ENCODE measurements around the gene FAF2.
"Not testable (repeated sequence)": the region's sequence is repeated elsewhere in the genome, so short reads cannot be mapped to it uniquely, and the experiment has no call there.

FAF2 gene

DNA sequence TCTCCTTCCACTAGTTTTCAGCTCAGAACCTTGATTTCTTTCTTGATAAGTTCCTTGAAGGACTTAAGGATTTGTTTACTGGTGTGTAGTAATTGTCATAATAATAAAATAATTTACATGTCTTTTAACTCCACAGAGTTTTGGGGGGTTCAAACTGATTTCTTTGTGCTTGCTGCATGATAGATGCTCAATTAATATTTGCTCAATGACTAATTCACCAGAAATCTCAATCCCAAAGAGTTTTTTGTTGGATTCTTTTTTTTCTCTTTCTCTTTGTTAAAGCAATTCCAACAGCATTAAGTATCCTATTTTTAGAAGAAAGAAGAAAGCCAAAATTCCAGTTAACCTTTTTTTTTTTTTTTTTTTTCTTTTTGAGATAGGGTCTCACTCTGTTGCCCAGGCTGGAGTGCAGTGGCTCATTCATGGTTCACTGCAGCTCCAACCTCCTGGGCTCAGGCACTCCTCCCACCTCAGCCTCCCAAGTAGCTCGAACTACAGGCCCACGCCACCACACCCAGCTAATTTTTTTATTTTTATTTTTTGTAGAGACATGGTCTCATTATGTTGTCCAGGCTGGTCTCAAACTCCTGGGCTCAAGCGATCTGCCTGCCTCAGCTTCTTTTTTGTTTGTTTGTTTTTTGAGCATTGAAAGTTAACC lies 10.8 kb downstream of the FAF2 start:
- H3K27me3 Mint-ChIP-seq, result no peaks in the 10 kb centered on the region

DNA sequence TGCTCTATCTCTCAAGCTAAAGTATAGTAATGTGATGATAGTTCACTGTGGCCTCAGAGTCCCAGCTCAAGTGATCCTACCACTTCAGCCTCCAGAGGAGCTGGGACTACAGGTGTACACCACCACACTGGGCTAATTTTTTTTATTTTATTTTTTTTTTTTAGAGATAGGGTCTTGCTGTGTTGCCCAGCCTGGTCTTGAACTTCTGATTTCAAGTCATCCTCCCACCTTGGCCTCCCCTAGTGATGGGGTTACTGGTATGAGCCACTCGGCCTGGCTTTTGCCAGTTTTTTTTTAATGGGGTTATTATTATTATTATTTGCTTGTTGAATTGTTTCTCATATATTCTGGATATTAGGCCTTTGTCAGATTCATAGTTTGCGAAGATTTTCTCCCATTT lies 13.2 kb downstream of the FAF2 start:
- no peaks in the 10 kb centered on the region for H3K27me3 Mint-ChIP-seq
- H3K4me3 Mint-ChIP-seq, result no peak overlapping the region
- DNase-seq (no peak), ATAC-seq (replicated peaks) (no peak)
- peaks cover 0 to 1% of the 10 kb centered on the region in 2 donors for H3K9me3 Mint-ChIP-seq
- peaks cover 13 to 48% of the 10 kb centered on the region in 2 donors for H3K4me1 Mint-ChIP-seq
- H3K27ac Mint-ChIP-seq, result no peak overlapping the region
- peaks cover 16 to 32% of the 10 kb centered on the region in 2 donors for H3K36me3 Mint-ChIP-seq

More for the DNA sequence above, 10.8 kb downstream of the FAF2 start:
- Mint-ChIP-seq H3K36me3 (peaks cover 17 to 31% of the 10 kb centered on the region in 2 donors), H3K9me3 (peaks cover 0 to 1% of the 10 kb centered on the region in 2 donors), H3K4me3 (no peak overlapping the region), H3K4me1 (peaks cover 15 to 48% of the 10 kb centered on the region in 2 donors), H3K27ac (no peak overlapping the region)
- ATAC-seq (replicated peaks) (no peak), DNase-seq (no peak)

GRCh38 chr5:176463113-176463764 lies 15.1 kb downstream of the FAF2 start:
- peaks cover 14 to 52% of the 10 kb centered on the region in 2 donors for H3K4me1 Mint-ChIP-seq
- peak overlapping the region; percentile 5 for H3K27ac Mint-ChIP-seq

GRCh38 chr5:176466245-176466871 lies 18.2 kb downstream of the FAF2 start:
- H3K4me1 Mint-ChIP-seq, result peaks cover 6 to 49% of the 10 kb centered on the region in 2 donors
- no peak for DNase-seq
- H3K36me3 Mint-ChIP-seq, result peaks cover 18 to 40% of the 10 kb centered on the region in 2 donors
- no peaks in the 10 kb centered on the region for H3K27me3 Mint-ChIP-seq
- no peak overlapping the region for H3K4me3 Mint-ChIP-seq
- ATAC-seq (replicated peaks), result no peak
- H3K9me3 Mint-ChIP-seq, result no peaks in the 10 kb centered on the region
- no peak overlapping the region for H3K27ac Mint-ChIP-seq

More at GRCh38 chr5:176463113-176463764, 15.1 kb downstream of the FAF2 start:
- no peak for ATAC-seq (replicated peaks)
- no peak overlapping the region for H3K4me3 Mint-ChIP-seq
- no peaks in the 10 kb centered on the region for H3K27me3 Mint-ChIP-seq
- H3K36me3 Mint-ChIP-seq, result peaks cover 25 to 48% of the 10 kb centered on the region in 2 donors
- H3K9me3 Mint-ChIP-seq, result peaks cover 0 to 1% of the 10 kb centered on the region in 2 donors
- no peak for DNase-seq

- Mint-ChIP-seq H3K27ac (no peak overlapping the region), H3K9me3 (peaks cover 2 to 3% of the 10 kb centered on the region in 2 donors), H3K4me1 (peaks cover 7 to 36% of the 10 kb centered on the region in 2 donors), H3K27me3 (no peaks in the 10 kb centered on the region), H3K4me3 (no peak overlapping the region), H3K36me3 (peaks cover 30 to 47% of the 10 kb centered on the region in 2 donors)
- no peak for ATAC-seq (replicated peaks)
- DNase-seq, result no peak
Observed at GRCh38 chr5:176469296-176469695, 21.1 kb downstream of the FAF2 start.

DNA sequence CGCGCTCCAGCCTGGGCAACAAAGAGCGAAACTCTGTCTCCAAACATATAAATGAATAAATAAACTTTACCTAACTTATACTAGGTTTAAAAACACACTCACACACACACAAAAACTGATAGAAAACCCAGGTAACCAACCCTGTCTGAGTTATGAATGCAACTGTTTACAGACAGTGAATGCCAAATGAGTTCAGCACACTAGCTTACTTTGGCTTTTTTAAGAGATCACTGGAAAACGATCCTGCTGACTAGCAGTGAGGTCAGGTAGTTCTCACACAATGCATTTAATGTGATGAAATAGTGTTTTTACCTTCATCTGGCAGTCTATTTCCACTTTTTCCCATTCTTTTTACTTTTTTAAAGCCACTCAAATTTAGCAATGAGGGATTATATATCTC lies 22.4 kb downstream of the FAF2 start:
- no peaks in the 10 kb centered on the region for H3K27me3 Mint-ChIP-seq
- DNase-seq, result no peak
- no peak overlapping the region for H3K4me3 Mint-ChIP-seq
- peaks cover 2 to 3% of the 10 kb centered on the region in 2 donors for H3K9me3 Mint-ChIP-seq
- no peak for ATAC-seq (replicated peaks)
- no peak overlapping the region for H3K27ac Mint-ChIP-seq
- peaks cover 32 to 51% of the 10 kb centered on the region in 2 donors for H3K36me3 Mint-ChIP-seq
- peaks cover 7 to 40% of the 10 kb centered on the region in 2 donors for H3K4me1 Mint-ChIP-seq

- Mint-ChIP-seq H3K27me3 (no peaks in the 10 kb centered on the region), H3K9me3 (peaks cover 2 to 3% of the 10 kb centered on the region in 2 donors), H3K4me3 (no peak overlapping the region), H3K27ac (no peak overlapping the region), H3K36me3 (peaks cover 34 to 55% of the 10 kb centered on the region in 2 donors), H3K4me1 (peaks cover 7 to 44% of the 10 kb centered on the region in 2 donors)
- ATAC-seq (replicated peaks) (no peak), DNase-seq (no peak)
Observed at GRCh38 chr5:176471098-176471497, 22.9 kb downstream of the FAF2 start.

GRCh38 chr5:176473335-176474006 lies 25.3 kb downstream of the FAF2 start:
- H3K27ac Mint-ChIP-seq, result no peak overlapping the region
- peaks cover 33 to 40% of the 10 kb centered on the region in 2 donors for H3K36me3 Mint-ChIP-seq
- DNase-seq (no peak), ATAC-seq (replicated peaks) (no peak)
- peaks cover 2 to 3% of the 10 kb centered on the region in 2 donors for H3K9me3 Mint-ChIP-seq
- H3K4me3 Mint-ChIP-seq, result no peak overlapping the region
- H3K27me3 Mint-ChIP-seq, result no peaks in the 10 kb centered on the region
- peaks cover 6 to 33% of the 10 kb centered on the region in 2 donors for H3K4me1 Mint-ChIP-seq

DNA sequence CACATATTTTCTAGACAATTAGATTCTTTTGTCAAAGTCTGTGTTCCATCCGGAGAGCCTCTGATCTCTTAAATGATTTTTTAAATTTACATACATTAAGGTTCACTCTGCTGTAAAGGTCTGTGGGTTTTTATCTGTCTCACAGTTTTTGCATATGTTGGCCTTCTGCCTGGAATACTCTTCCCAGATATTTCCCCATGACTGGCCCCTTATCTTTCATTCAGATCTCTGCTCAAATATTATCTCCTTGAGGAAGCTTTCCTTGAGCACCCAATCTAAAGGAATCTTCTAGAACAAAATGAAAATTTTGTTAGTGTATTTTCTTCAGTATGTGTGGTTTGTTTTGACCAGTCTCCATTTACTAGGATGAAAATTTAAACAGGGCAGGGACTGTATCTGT lies 26.3 kb downstream of the FAF2 start:
- Mint-ChIP-seq H3K4me1 (peaks cover 6 to 32% of the 10 kb centered on the region in 2 donors), H3K36me3 (peaks cover 33 to 44% of the 10 kb centered on the region in 2 donors), H3K9me3 (peaks cover 2 to 3% of the 10 kb centered on the region in 2 donors), H3K27me3 (no peaks in the 10 kb centered on the region), H3K4me3 (no peak overlapping the region), H3K27ac (no peak overlapping the region)
- no peak for DNase-seq
- ATAC-seq (replicated peaks), result no peak

DNA sequence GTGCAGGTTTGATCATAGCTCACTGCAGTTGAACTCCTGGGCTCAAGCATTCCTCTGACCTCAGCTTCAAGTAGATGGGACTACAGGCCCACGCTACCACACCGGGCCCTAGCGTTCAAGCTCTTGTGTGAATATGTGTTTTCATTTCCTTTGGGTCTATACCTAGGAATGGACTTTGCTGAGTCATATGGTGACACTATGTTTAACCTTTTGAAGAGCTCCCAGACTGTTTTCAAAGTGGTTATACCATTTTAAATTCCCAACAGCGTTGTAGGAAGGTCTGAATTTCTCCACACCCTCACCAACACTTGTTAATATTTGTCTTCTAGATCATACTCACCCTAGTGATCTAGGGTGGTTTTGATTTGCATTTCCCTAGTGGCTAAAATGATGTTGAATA lies 33.5 kb downstream of the FAF2 start:
- H3K27me3 Mint-ChIP-seq, result no peaks in the 10 kb centered on the region
- DNase-seq, result no peak
- no peak overlapping the region for H3K27ac Mint-ChIP-seq
- peak; percentile 48 to 54 for ATAC-seq (replicated peaks)
- H3K9me3 Mint-ChIP-seq, result no peaks in the 10 kb centered on the region
- H3K4me1 Mint-ChIP-seq, result peaks cover 8 to 13% of the 10 kb centered on the region in 2 donors
- no peak overlapping the region for H3K4me3 Mint-ChIP-seq
- H3K36me3 Mint-ChIP-seq, result peaks cover 19 to 44% of the 10 kb centered on the region in 2 donors

GRCh38 chr5:176485176-176485575 lies 37.0 kb downstream of the FAF2 start:
- ATAC-seq (replicated peaks) (no peak), DNase-seq (no peak)
- Mint-ChIP-seq H3K27ac (no peak overlapping the region), H3K4me1 (peaks cover 13 to 17% of the 10 kb centered on the region in 2 donors), H3K36me3 (peaks cover 16 to 50% of the 10 kb centered on the region in 2 donors), H3K27me3 (no peaks in the 10 kb centered on the region), H3K4me3 (no peak overlapping the region), H3K9me3 (no peaks in the 10 kb centered on the region)

DNA sequence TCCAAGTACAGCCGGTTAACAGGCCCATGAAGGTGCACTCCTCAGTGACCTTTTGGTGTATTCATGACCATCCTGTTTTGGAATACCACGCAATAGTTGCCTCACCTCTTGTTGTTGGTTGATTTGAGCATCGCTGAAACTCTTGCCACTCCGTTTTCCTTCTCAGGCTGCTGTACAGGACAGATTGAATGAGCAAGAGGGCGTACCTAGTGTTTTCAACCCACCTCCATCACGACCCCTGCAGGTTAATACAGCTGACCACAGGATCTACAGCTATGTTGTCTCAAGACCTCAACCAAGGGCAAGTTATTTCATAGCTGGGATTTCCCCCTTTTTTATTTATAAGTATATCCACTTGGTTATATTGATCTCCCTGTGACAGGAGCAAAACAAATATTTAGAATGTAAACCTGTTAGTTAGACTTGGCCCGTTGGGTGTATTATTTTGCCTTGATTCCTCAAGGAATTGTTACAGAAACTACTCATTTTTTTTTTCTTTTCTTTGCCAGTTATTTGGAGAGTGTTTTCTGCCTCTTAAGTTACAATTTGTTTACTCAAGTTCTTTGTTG lies 38.1 kb downstream of the FAF2 start:
- DNase-seq, result no peak
- ATAC-seq (replicated peaks), result no peak
- H3K36me3 Mint-ChIP-seq, result peaks cover 16 to 50% of the 10 kb centered on the region in 2 donors
- peaks cover 13 to 17% of the 10 kb centered on the region in 2 donors for H3K4me1 Mint-ChIP-seq
- no peak overlapping the region for H3K4me3 Mint-ChIP-seq
- H3K27me3 Mint-ChIP-seq, result no peaks in the 10 kb centered on the region
- H3K27ac Mint-ChIP-seq, result no peak overlapping the region
- H3K9me3 Mint-ChIP-seq, result no peaks in the 10 kb centered on the region

DNA sequence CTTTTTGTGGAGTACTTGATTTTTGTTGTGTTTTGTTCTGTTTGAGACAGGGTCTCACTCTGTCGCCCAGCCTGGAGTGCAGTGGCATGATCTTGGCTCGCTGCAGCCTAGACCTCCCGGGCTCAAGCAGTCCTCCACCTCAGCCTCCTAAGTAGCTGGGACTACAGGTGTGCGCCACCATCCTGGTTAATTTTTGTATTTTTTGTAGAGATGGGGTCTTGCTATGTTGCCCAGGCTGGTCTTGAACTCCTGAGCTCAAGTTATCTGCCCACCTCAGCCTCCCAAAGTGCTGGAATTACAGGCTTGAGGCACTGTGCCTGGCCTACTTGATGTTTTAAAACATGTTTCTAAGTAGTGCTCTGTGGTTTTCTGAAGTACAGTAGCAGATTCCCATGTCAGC lies 39.0 kb downstream of the FAF2 start:
- not testable (repeated sequence) for H3K27ac Mint-ChIP-seq; H3K4me3 Mint-ChIP-seq; ATAC-seq (replicated peaks); H3K27me3 Mint-ChIP-seq; DNase-seq; H3K9me3 Mint-ChIP-seq
- H3K36me3 Mint-ChIP-seq, result peaks cover 18 to 47% of the 10 kb centered on the region in 2 donors
- peaks cover 13 to 17% of the 10 kb centered on the region in 2 donors for H3K4me1 Mint-ChIP-seq

DNA sequence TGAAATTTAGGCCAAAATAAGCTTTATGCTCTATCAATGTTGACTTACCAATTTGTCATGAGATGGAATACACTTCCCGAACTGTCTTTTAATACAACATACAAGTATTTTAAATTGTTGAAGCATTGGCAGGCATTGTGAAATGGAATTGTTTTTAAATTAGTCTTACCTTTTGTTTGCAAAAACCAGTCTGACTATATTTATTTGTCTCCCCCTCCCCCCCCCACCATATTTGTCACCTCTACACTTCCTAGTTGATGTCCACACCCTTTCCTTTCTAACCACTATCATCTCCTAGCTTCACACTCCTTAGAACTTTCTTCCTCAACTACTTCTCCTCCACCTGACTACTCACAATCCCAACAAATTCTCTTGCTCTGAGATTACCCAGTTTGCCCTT lies 40.9 kb downstream of the FAF2 start:
- Mint-ChIP-seq H3K36me3 (peaks cover 25 to 53% of the 10 kb centered on the region in 2 donors), H3K4me3 (no peak overlapping the region), H3K27ac (no peak overlapping the region)

More for the DNA sequence above, 40.9 kb downstream of the FAF2 start:
- H3K4me1 Mint-ChIP-seq, result peaks cover 10 to 13% of the 10 kb centered on the region in 2 donors
- no peak for ATAC-seq (replicated peaks)
- H3K27me3 Mint-ChIP-seq, result no peaks in the 10 kb centered on the region
- DNase-seq, result no peak
- no peaks in the 10 kb centered on the region for H3K9me3 Mint-ChIP-seq

Data from stimulated activated naive B cell treated with anti-CD40 and anti-IgM and Interleukin-4, amounts not matched to agents 10 μg/mL and 1 μg/mL and 100 μg/mL, for 72 hours (primary cell).